ENCODE measurements around the gene THBD. TPM values are rescaled to one million over a fixed set of nuclear protein-coding genes. Genes with fewer than 3 reads are reported as not detected.
A peak's percentile ranks its signal among the peaks of the same experiment; 100 is the strongest.

THBD gene
- total and polyA plus RNA-seq, 2 experiments from 2014 or later: 0.10 to 0.97 TPM

- TF ChIP-seq REST (IDR thresholded peaks at IDR 0.05; ENCODE audit: unreplicated experiment): no peak
- TF ChIP-seq ZNF114 (CRISPR knock-in tag; IDR thresholded peaks at IDR 0.05): no peak
These were observed 13.1 kb downstream of the THBD start (continued) for GRCh38 chr20:23036371-23036770.

- peak overlapping the region; percentile 52; the same call in 2 of the 3 replicates for H3K4me3 Mint-ChIP-seq
These were observed 13.7 kb downstream of the THBD start for GRCh38 chr20:23035731-23036130.

More at GRCh38 chr20:23035731-23036130, 13.7 kb downstream of the THBD start:
- no peaks in the 10 kb centered on the region for H3K4me1 ChIP-seq (ENCODE audit: insufficient read depth)
- H3K36me3 ChIP-seq (ENCODE audit: insufficient read depth): no peaks in the 10 kb centered on the region
- peak; percentile 14; the same call in 2 of the 3 replicates for ATAC-seq
- peak overlapping the region; percentile 78 for H3K4me2 ChIP-seq
- H2AFZ ChIP-seq: no peak overlapping the region
- H3K4me3 ChIP-seq: peak overlapping the region; percentile 54
- H3K27ac ChIP-seq (ENCODE audit: low read depth): no peak overlapping the region
- Mint-ChIP-seq H3K27ac (no peak overlapping the region), H3K36me3 (ENCODE audit: low read depth) (no peaks in the 10 kb centered on the region), H3K27me3 (ENCODE audit: insufficient read depth, low read depth, poor library complexity) (peaks cover 47% of the 10 kb centered on the region), H3K4me1 (peaks cover 5% of the 10 kb centered on the region), H3K9me3 (no peaks in the 10 kb centered on the region)
- H3K27me3 ChIP-seq (ENCODE audit: insufficient read depth): peaks cover 54% of the 10 kb centered on the region
- H4K20me1 ChIP-seq (replicated peaks; ENCODE audit: insufficient read depth): no peaks in the 10 kb centered on the region
- DNase-seq (ENCODE audit: low spot score): no peak
- H3F3A ChIP-seq (replicated peaks; ENCODE audit: low read depth): no peaks in the 10 kb centered on the region
- no peaks in the 10 kb centered on the region for H3K9me2 ChIP-seq (ENCODE audit: insufficient read depth)
- no peaks in the 10 kb centered on the region for H3K79me2 ChIP-seq (replicated peaks; ENCODE audit: insufficient read depth)
- no peak for TF ChIP-seq CTCF (conservative IDR thresholded peaks at IDR 0.05; ENCODE audit: low read depth in 2 of 2)
